C1 segment of cervical spinal cord (tissue), 14 donors: ENCODE data around the gene AFAP1L1.
"Not testable (repeated sequence)": the region's sequence is repeated elsewhere in the genome, so short reads cannot be mapped to it uniquely, and the experiment has no call there.

Source experiments
- DNase-seq, 14 donors: peaks; one replicate each; lab custom pipeline; 2025; lab: John Stamatoyannopoulos, UW

Gene AFAP1L1

GRCh38 chr5:149388498-149389190 is 117.0 kb downstream of the AFAP1L1 start:
- DNase-seq, result no peak

- DNase-seq, result no peak
These were observed 118.2 kb downstream of the AFAP1L1 start for GRCh38 chr5:149389552-149390495.

- DNase-seq, result not testable (repeated sequence)
These were observed 119.4 kb downstream of the AFAP1L1 start for GRCh38 chr5:149391076-149391475.
